Heart right ventricle (tissue), 16 donors: Measurements from ENCODE around the gene ENO2. TPM values are rescaled to one million over a fixed set of nuclear protein-coding genes. Genes with fewer than 3 reads are reported as not detected.

Source experiments
- ATAC-seq, 8 donors: fragments of 200-7000 bp; cut with Tn5 transposase; one replicate each; pipeline ENCODE4 v1.9.1; 2020; ENCODE audit warnings: mild to moderate bottlenecking in 8 of 8, moderate library complexity in 8 of 8, moderate number of reproducible peaks in 1 of 8
- DNase-seq, 2 donors: peaks; one replicate each; pipeline ENCODE4 v3.0.0-alpha.2; 2020
- H3K27ac ChIP-seq, 10 donors: fragments of 200-600 bp; sonication (generic) in 2 of 10; one replicate each; pipeline versions ENCODE4 v1.5.0 to v1.8.0; 2020 to 2022; ENCODE audit warnings: mild to moderate bottlenecking in 3 of 10
- H3K27me3 ChIP-seq, 7 donors: fragments of 200-600 bp; one replicate each; pipeline ENCODE4 v1.8.0; 2021 to 2022; ENCODE audit warnings: mild to moderate bottlenecking in 2 of 7
- H3K36me3 ChIP-seq, 9 donors: fragments of 200-600 bp; sonication (generic) in 1 of 9; one replicate each; pipeline versions ENCODE4 v1.5.0 to v1.8.0; 2020 to 2022; ENCODE audit warnings: mild to moderate bottlenecking in 2 of 9
- H3K4me1 ChIP-seq, 9 donors: fragments of 200-600 bp; sonication (generic) in 1 of 9; one replicate each; pipeline versions ENCODE4 v1.5.0 to v1.8.0; 2020 to 2022; ENCODE audit warnings: mild to moderate bottlenecking in 4 of 9
- H3K4me3 ChIP-seq, 10 donors: fragments of 200-600 bp; sonication (generic) in 2 of 10; one replicate each; pipeline versions ENCODE4 v1.5.0 to v1.8.0; 2020 to 2022; ENCODE audit warnings: mild to moderate bottlenecking in 7 of 10, moderate library complexity in 2 of 10
- H3K9me3 ChIP-seq, 11 donors: fragments of 200-600 bp in 10 of 11; sonication (generic) in 2 of 11; one replicate each; pipeline versions ENCODE4 v1.5.0 to v1.8.0; 2013 to 2022; ENCODE audit warnings: mild to moderate bottlenecking in 2 of 11, control low read depth in 1 of 11, moderate library complexity in 1 of 11
- CTCF ChIP-seq, 9 donors: fragments of 200-600 bp; sonication (generic) in 2 of 9; IDR thresholded peaks; one replicate each; pipeline versions ENCODE4 v1.5.0 to v1.8.0; 2021 to 2022; ENCODE audit warnings: antibody characterized with exemption in 9 of 9, mild to moderate bottlenecking in 5 of 9, moderate library complexity in 1 of 9
- WGBS, 2 donors: extraction: QIAGEN DNeasy Blood & Tissue Kit; methylation state at CpG; one replicate each; pipeline ENCODE4 v1.1.7; 2013; ENCODE audit warnings: inconsistent platforms in 1 of 2; 5-methylcytosine and 5-hydroxymethylcytosine counted together
- intact Hi-C, 10 donors: fragments of 100-400 bp; cut with DNase I; formaldehyde crosslinking; loops; one replicate each; pipeline versions ENCODE4 v1.11.1 to v1.14.2; 2022
- polyA plus RNA-seq, 2 donors: library from polyadenylated mRNA; stranded (reverse); fragments of 200-250 nt; gene quantifications; one replicate each; pipeline ENCODE4 v1.2.3, GENCODE V29; 2013
- total RNA-seq, 10 donors: library from RNA; stranded (reverse); fragmentation: NEBNext Ultra II Directional in 3 of 10; extraction: Animal tissue kit (Norgen Biotek cat#: 25700) in 3 of 10; gene quantifications; one replicate each; pipeline versions ENCODE4 v1.2.1 to v1.2.4, GENCODE V29; 2021 to 2023
- donor health status: Arrhythmogenic right ventricular cardiomyopathy.
- donor health status: ischemic (EF 13 %, LVEDD 7.1; RV severe dilation, severe dysfunction).
- donor health status: healthy with polysubstance abuse.
- donor health status: DM: no; HTN: yes; CAD: no.
- donor health status: DM: no; HTN: no; CAD: no.
- donor health status: ischemic (EF 25% LVEDD 6.9; RV normal size, moderate dysfunction).
- donor health status: ischemic (EF 25% LVEDD 5.7; RV mildly dilated, moderate dysfunction).
- donor health status: healthy.
- donor health status: DM: yes; HTN: yes; CAD: no.
- donor health status: Ischemic cardiomyopathy.
- donor health status: ischemic (EF 35%, LVEDD 5.7; RV mildly dilated, moderate dysfunction).
- donor health status: nonischemic (EF 11% LVEDD 7.7; RV severe dilation, severe dysfunction).
- donor health status: DM: yes; HTN: yes; CAD: no.
- donor health status: PGD.
- donor health status: ischemic (EF 29% LVEDD 5.4; RV normal size, mild dysfunction).
- donor health status: nonischemic (EF 23%, LVEDD 6.1; RV moderate dilation, normal function).

ENO2 gene
- total and polyA plus RNA-seq, 12 donors = 6.3 to 68.4 (median 16.7) TPM

- ATAC-seq (no peak), DNase-seq (no peak)
- Histone ChIP-seq H3K9me3 (no peaks in the 10 kb centered on the region), H3K4me1 (peaks cover 33 to 87% (median 80%) of the 10 kb centered on the region in 9 donors), H3K27me3 (peaks cover 0 to 5% (median 0%) of the 10 kb centered on the region in 7 donors), H3K27ac (peak overlapping the region in 9 of 10 donors; percentile 91 to 98 (median 97)), H3K36me3 (peaks cover 0 to 31% (median 4%) of the 10 kb centered on the region in 9 donors), H3K4me3 (peak overlapping the region; percentile 69 to 97 (median 88))
- no peak for TF ChIP-seq CTCF (IDR thresholded peaks at IDR 0.05)
- intact Hi-C loops = loop anchor here in 1 of 10 donors (5.0 kb wide), 1 partner anchor 57 kb away; the partner anchor contains the start of gene SPSB2
- WGBS, 2 donors = 40 to 53% methylated on average over 7 of the region's 7 CpGs
Measured at GRCh38 chr12:6929466-6930452, 15.4 kb downstream of the ENO2 start.

GRCh38 chr12:6932766-6933165 is 18.4 kb downstream of the ENO2 start:
- WGBS, 2 donors = 64 to 74% methylated on average over 1 of the region's 1 CpG
- intact Hi-C loops = no loop called here
- ATAC-seq (no peak), DNase-seq (no peak)
- Histone ChIP-seq H3K9me3 (no peaks in the 10 kb centered on the region), H3K36me3 (peaks cover 0 to 53% (median 21%) of the 10 kb centered on the region in 9 donors), H3K4me1 (peaks cover 20 to 90% (median 72%) of the 10 kb centered on the region in 9 donors), H3K4me3 (no peak overlapping the region), H3K27ac (peak overlapping the region in 6 of 10 donors; percentile 18 to 98 (median 72)), H3K27me3 (no peaks in the 10 kb centered on the region)
- no peak for TF ChIP-seq CTCF (IDR thresholded peaks at IDR 0.05)

- Histone ChIP-seq H3K36me3 (peaks cover 0 to 61% (median 21%) of the 10 kb centered on the region in 9 donors), H3K27me3 (no peaks in the 10 kb centered on the region), H3K4me1 (peaks cover 28 to 97% (median 81%) of the 10 kb centered on the region in 9 donors), H3K4me3 (peak overlapping the region in 5 of 10 donors; percentile 2 to 21 (median 8)), H3K9me3 (no peaks in the 10 kb centered on the region), H3K27ac (peak overlapping the region; percentile 39 to 98 (median 70))
- intact Hi-C loops = no loop called here
- DNase-seq (peak in 1 of 2 donors; percentile 81), ATAC-seq (peak in 6 of 8 donors; percentile 3 to 37 (median 26))
- peak in 1 of 9 donors; percentile 6 for TF ChIP-seq CTCF (IDR thresholded peaks at IDR 0.05)
- whole genome bisulfite sequencing, 2 donors = 16 to 20% methylated on average over 8 of the region's 8 CpGs
Measured at GRCh38 chr12:6934110-6934509, 19.7 kb downstream of the ENO2 start.

- TF ChIP-seq CTCF (IDR thresholded peaks at IDR 0.05) = no peak
- Histone ChIP-seq H3K27me3 (no peaks in the 10 kb centered on the region), H3K36me3 (peaks cover 0 to 72% (median 21%) of the 10 kb centered on the region in 9 donors), H3K27ac (peak overlapping the region in 9 of 10 donors; percentile 46 to 98 (median 71)), H3K4me1 (peaks cover 19 to 90% (median 67%) of the 10 kb centered on the region in 9 donors), H3K4me3 (no peak overlapping the region), H3K9me3 (no peaks in the 10 kb centered on the region)
- no peak for DNase-seq
- intact Hi-C loops = loop anchor here in 1 of 10 donors (5.0 kb wide), 1 partner anchor 68 kb away; the partner anchor contains the start of gene TPI1
- no peak for ATAC-seq
- 52 to 67% methylated on average over 14 of the region's 14 CpGs for WGBS, 2 donors
Measured at GRCh38 chr12:6935371-6936193, 21.2 kb downstream of the ENO2 start.
